ENCODE results near the gene SMIM32. TPM values are rescaled to one million over a fixed set of nuclear protein-coding genes. Genes with fewer than 3 reads are reported as not detected.

SMIM32 gene
- total and polyA plus RNA-seq, 9 of the 15 experiments (the other 6 are each of a cell fraction or from before 2014, with no cell fraction given): not detected

- Histone ChIP-seq H2AFZ (ENCODE audit: low read depth, low read length) (no peak overlapping the region), H3K4me3 (no peak overlapping the region), H3K36me3 (ENCODE audit: control insufficient read depth, insufficient read depth, low read length) (no peaks in the 10 kb centered on the region; the same call in 2 of the 3 replicates), H3K9me1 (ENCODE audit: control insufficient read depth, insufficient read depth, low read length) (no peaks in the 10 kb centered on the region), H4K20me1 (replicated peaks; ENCODE audit: control insufficient read depth, insufficient read depth, low read length) (peaks cover 43% of the 10 kb centered on the region; the same call in 1 of the 2 replicates), H3K4me2 (ENCODE audit: insufficient read depth, low read length) (no peak overlapping the region), H3K9me3 (replicated peaks; ENCODE audit: control insufficient read depth, insufficient read depth, low read depth, low read length) (no peaks in the 10 kb centered on the region), H3K79me2 (ENCODE audit: control insufficient read depth, insufficient read depth, low read length) (peaks cover 98% of the 10 kb centered on the region), H3K27ac (ENCODE audit: extremely low read depth, low read depth, low read length) (no peak overlapping the region), H3K4me1 (replicated peaks in 1 of 2; ENCODE audit: control insufficient read depth in 2 of 2, insufficient read depth in 2 of 2, low read length in 2 of 2) (peaks cover 0 to 3% of the 10 kb centered on the region in 2 experiments; a peak in 1 of 5 replicates), H3K27me3 (ENCODE audit: control insufficient read depth in 2 of 2, insufficient read depth in 2 of 2, low read length in 2 of 2) (no peaks in the 10 kb centered on the region), H3K9ac (ENCODE audit: insufficient read depth in 1 of 2, low read depth in 2 of 2, low read length in 2 of 2) (no peak overlapping the region)
- DNase-seq (ENCODE audit: extremely low read depth in 1 of 4, low spot score in 3 of 4) (no peak), ATAC-seq (no peak), FAIRE-seq (peak; percentile 70)
- in situ Hi-C loops (cut with MboI) (no loop called here), intact Hi-C loops (cut with micrococcal nuclease) (no loop called here)
- CTCF ChIA-PET (ENCODE audit: low intra/inter-chr PET ratio): no interaction called here
- no TSS peak for BruUV-seq (replicated peaks)
- TF ChIP-seq ZNF316 (IDR thresholded peaks at IDR 0.05) (peak; percentile 40; the same call in 1 of the 2 replicates), MAFG (tag; conservative IDR thresholded peaks at IDR 0.05) (0 out of 2 replicates have a peak, but pooled peaks have one; percentile 14), REST (IDR thresholded peaks at IDR 0.05; ENCODE audit: borderline replicate concordance) (no peak), REST (CRISPR knock-in tag; IDR thresholded peaks at IDR 0.05; ENCODE audit: low read depth) (no peak)
- POLR2A ChIA-PET: interaction anchor here (1.1 kb wide), 1 partner anchor 8 kb away, joined by 3 read pairs; no protein-coding TSS in a partner anchor
Measured at GRCh38 chr5:136141561-136141960, 51.4 kb downstream of the SMIM32 start.

Other genes with a start within 250 kb of the SMIM32 start
- not detected in 2 replicates for gene LECT2, start 238.2 kb downstream of the SMIM32 start, total RNA-seq (2014; rRNA removed)
- not detected in 2 replicates for gene LECT2, start 238.2 kb downstream of the SMIM32 start, total RNA-seq (2014; rRNA removed; fragmentation: Illumina TruSeq; extraction: Trizol)
- gene LECT2, start 238.2 kb downstream of the SMIM32 start, total RNA-seq (2015; rRNA removed; fragmentation: Illumina TruSeq; extraction: Trizol): not detected in 2 replicates
- not detected in 2 replicates for gene LECT2, start 238.2 kb downstream of the SMIM32 start, total RNA-seq (2021)
- not detected in 2 replicates for gene LECT2, start 238.2 kb downstream of the SMIM32 start, polyA plus RNA-seq (2011; rRNA removed)
- gene LECT2, start 238.2 kb downstream of the SMIM32 start, polyA plus RNA-seq (2014; fragmentation: Illumina TruSeq; extraction: Trizol): not detected in 2 replicates
- not detected for gene LECT2, start 238.2 kb downstream of the SMIM32 start, polyA plus RNA-seq (2014; fragmentation: Nextera tagmentation; extraction: Ambion mirVana)
- not detected in 2 replicates for gene LECT2, start 238.2 kb downstream of the SMIM32 start, polyA plus RNA-seq (2014; rRNA removed)
- 0.05 TPM in 1 of 2 replicates, not detected in the other for gene TGFBI, start 164.2 kb downstream of the SMIM32 start, total RNA-seq (2014; rRNA removed)
- gene TGFBI, start 164.2 kb downstream of the SMIM32 start, total RNA-seq (2014; rRNA removed; fragmentation: Illumina TruSeq; extraction: Trizol): not detected in 2 replicates
- gene TGFBI, start 164.2 kb downstream of the SMIM32 start, total RNA-seq (2015; rRNA removed; fragmentation: Illumina TruSeq; extraction: Trizol): not detected in 2 replicates
- gene TGFBI, start 164.2 kb downstream of the SMIM32 start, total RNA-seq (2021): 0.62 and 0.98 TPM in 2 replicates
- 0.08 TPM in 1 of 2 replicates, not detected in the other for gene TGFBI, start 164.2 kb downstream of the SMIM32 start, polyA plus RNA-seq (2011; rRNA removed)
- gene TGFBI, start 164.2 kb downstream of the SMIM32 start, polyA plus RNA-seq (2014; fragmentation: Illumina TruSeq; extraction: Trizol): not detected in 2 replicates
- not detected for gene TGFBI, start 164.2 kb downstream of the SMIM32 start, polyA plus RNA-seq (2014; fragmentation: Nextera tagmentation; extraction: Ambion mirVana)
- not detected in 2 replicates for gene TGFBI, start 164.2 kb downstream of the SMIM32 start, polyA plus RNA-seq (2014; rRNA removed)
- 14.7 and 14.8 TPM in 2 replicates for gene SMAD5, start 60.3 kb downstream of the SMIM32 start, total RNA-seq (2014; rRNA removed)
- gene SMAD5, start 60.3 kb downstream of the SMIM32 start, total RNA-seq (2014; rRNA removed; fragmentation: Illumina TruSeq; extraction: Trizol): 35.0 and 47.9 TPM in 2 replicates
- gene SMAD5, start 60.3 kb downstream of the SMIM32 start, total RNA-seq (2015; rRNA removed; fragmentation: Illumina TruSeq; extraction: Trizol): 26.5 and 29.5 TPM in 2 replicates
- 34.4 and 38.5 TPM in 2 replicates for gene SMAD5, start 60.3 kb downstream of the SMIM32 start, total RNA-seq (2021)
- 49.0 and 53.9 TPM in 2 replicates for gene SMAD5, start 60.3 kb downstream of the SMIM32 start, polyA plus RNA-seq (2011; rRNA removed)
- gene SMAD5, start 60.3 kb downstream of the SMIM32 start, polyA plus RNA-seq (2014; fragmentation: Illumina TruSeq; extraction: Trizol): 20.3 and 21.1 TPM in 2 replicates
- 10 to 100 TPM; 14.2 to 18.9 TPM for gene SMAD5, start 60.3 kb downstream of the SMIM32 start, polyA plus RNA-seq (2014; fragmentation: Nextera tagmentation; extraction: Ambion mirVana)
- gene SMAD5, start 60.3 kb downstream of the SMIM32 start, polyA plus RNA-seq (2014; rRNA removed): 12.4 and 17.4 TPM in 2 replicates
- gene TRPC7, start 172.4 kb upstream of the SMIM32 start, total RNA-seq (2014; rRNA removed): not detected in 2 replicates
- gene TRPC7, start 172.4 kb upstream of the SMIM32 start, total RNA-seq (2014; rRNA removed; fragmentation: Illumina TruSeq; extraction: Trizol): not detected in 2 replicates
- gene TRPC7, start 172.4 kb upstream of the SMIM32 start, total RNA-seq (2015; rRNA removed; fragmentation: Illumina TruSeq; extraction: Trizol): not detected in 2 replicates
- gene TRPC7, start 172.4 kb upstream of the SMIM32 start, total RNA-seq (2021): not detected in 2 replicates
- gene TRPC7, start 172.4 kb upstream of the SMIM32 start, polyA plus RNA-seq (2011; rRNA removed): not detected in 2 replicates
- gene TRPC7, start 172.4 kb upstream of the SMIM32 start, polyA plus RNA-seq (2014; fragmentation: Illumina TruSeq; extraction: Trizol): not detected in 2 replicates
- gene TRPC7, start 172.4 kb upstream of the SMIM32 start, polyA plus RNA-seq (2014; fragmentation: Nextera tagmentation; extraction: Ambion mirVana): not detected
- not detected in 2 replicates for gene TRPC7, start 172.4 kb upstream of the SMIM32 start, polyA plus RNA-seq (2014; rRNA removed)

Data from K562 (cell line).